Measurements from ENCODE around the gene OFD1.

- TF ChIP-seq TAF1 (IDR thresholded peaks at IDR 0.05; ENCODE audit: borderline replicate concordance, low read depth, low read length): no peak
- TF ChIP-seq POLR2A (IDR thresholded peaks at IDR 0.05; ENCODE audit: low read depth, low read length): no peak
- TF ChIP-seq POLR2AphosphoS5 (IDR thresholded peaks at IDR 0.05; ENCODE audit: low read depth, low read length): no peak
Observed at GRCh38 chrX:13702111-13702789, 32.3 kb upstream of the OFD1 start.

Measured in GM12892 (cell line).